ENCODE data around the gene DCDC2C.

DCDC2C gene

GRCh38 chr2:3840611-3841155 is 137.3 kb downstream of the DCDC2C start:
- no peak for DNase-seq

- no peak for DNase-seq
Measured at GRCh38 chr2:3847397-3848052, 144.2 kb downstream of the DCDC2C start.

GRCh38 chr2:3848776-3849175 is 145.4 kb downstream of the DCDC2C start:
- no peak for DNase-seq

- no peak for DNase-seq
Measured at GRCh38 chr2:3849213-3849612, 145.8 kb downstream of the DCDC2C start.

- DNase-seq, result no peak
Measured at GRCh38 chr2:3857576-3857975, 154.2 kb downstream of the DCDC2C start.

- no peak for DNase-seq
Measured at GRCh38 chr2:3864943-3865865, 161.8 kb downstream of the DCDC2C start.

GRCh38 chr2:3867469-3867868 is 164.1 kb downstream of the DCDC2C start:
- no peak for DNase-seq

GRCh38 chr2:3868012-3868805 is 164.8 kb downstream of the DCDC2C start:
- no peak for DNase-seq

- DNase-seq, result no peak
Measured at GRCh38 chr2:3870222-3870621, 166.8 kb downstream of the DCDC2C start.

- DNase-seq, result no peak
Measured at GRCh38 chr2:3871002-3871401, 167.6 kb downstream of the DCDC2C start.

- no peak for DNase-seq
Measured at GRCh38 chr2:3872451-3872850, 169.1 kb downstream of the DCDC2C start.

- DNase-seq, result no peak
Measured at GRCh38 chr2:3873899-3874298, 170.5 kb downstream of the DCDC2C start.

GRCh38 chr2:3876221-3876620 is 172.8 kb downstream of the DCDC2C start:
- DNase-seq, result no peak

GRCh38 chr2:3876685-3877084 is 173.3 kb downstream of the DCDC2C start:
- no peak for DNase-seq

- DNase-seq, result no peak
Measured at GRCh38 chr2:3885629-3886628, 182.6 kb downstream of the DCDC2C start.

GRCh38 chr2:3895021-3895420 is 191.6 kb downstream of the DCDC2C start:
- no peak for DNase-seq
